Measurements from ENCODE around the gene CEP95.

CEP95 gene

GRCh38 chr17:64537488-64537887 lies 30.7 kb downstream of the CEP95 start:
- DNase-seq, result no peak
- peaks cover 62 to 91% (median 72%) of the 10 kb centered on the region in 3 donors for H3K36me3 ChIP-seq
- intact Hi-C loops (cut with DNase I; ENCODE audit: low total_unique reads), result no loop called here
- H3K9me3 ChIP-seq, result no peaks in the 10 kb centered on the region
- no peaks in the 10 kb centered on the region for H3K4me1 ChIP-seq
- no peak overlapping the region for H3K4me3 ChIP-seq
- no peak for TF ChIP-seq CTCF (IDR thresholded peaks at IDR 0.05)
- no peak overlapping the region for H3K27ac ChIP-seq
- no peaks in the 10 kb centered on the region for H3K27me3 ChIP-seq

GRCh38 chr17:64538508-64539130 lies 31.8 kb downstream of the CEP95 start:
- H3K27me3 ChIP-seq, result no peaks in the 10 kb centered on the region
- no peak overlapping the region for H3K27ac ChIP-seq
- intact Hi-C loops (cut with DNase I; ENCODE audit: low total_unique reads), result no loop called here
- H3K9me3 ChIP-seq, result no peaks in the 10 kb centered on the region
- DNase-seq, result no peak
- no peak overlapping the region for H3K4me3 ChIP-seq
- no peaks in the 10 kb centered on the region for H3K4me1 ChIP-seq
- no peak for TF ChIP-seq CTCF (IDR thresholded peaks at IDR 0.05)
- peaks cover 51 to 82% (median 60%) of the 10 kb centered on the region in 3 donors for H3K36me3 ChIP-seq

- no peaks in the 10 kb centered on the region for H3K27me3 ChIP-seq
- intact Hi-C loops (cut with DNase I; ENCODE audit: low total_unique reads), result no loop called here
- no peak for DNase-seq
- H3K27ac ChIP-seq, result no peak overlapping the region
- peaks cover 41 to 81% (median 54%) of the 10 kb centered on the region in 3 donors for H3K36me3 ChIP-seq
- TF ChIP-seq CTCF (IDR thresholded peaks at IDR 0.05), result no peak
- no peak overlapping the region for H3K4me3 ChIP-seq
- H3K4me1 ChIP-seq, result no peaks in the 10 kb centered on the region
- no peaks in the 10 kb centered on the region for H3K9me3 ChIP-seq
Measured at GRCh38 chr17:64540118-64540776, 33.5 kb downstream of the CEP95 start.

GRCh38 chr17:64544742-64545141 lies 38.0 kb downstream of the CEP95 start:
- H3K4me1 ChIP-seq, result no peaks in the 10 kb centered on the region
- H3K4me3 ChIP-seq, result no peak overlapping the region
- intact Hi-C loops (cut with DNase I; ENCODE audit: low total_unique reads), result no loop called here
- DNase-seq, result no peak
- no peaks in the 10 kb centered on the region for H3K9me3 ChIP-seq
- H3K27me3 ChIP-seq, result no peaks in the 10 kb centered on the region
- TF ChIP-seq CTCF (IDR thresholded peaks at IDR 0.05), result no peak
- no peak overlapping the region for H3K27ac ChIP-seq
- peaks cover 22 to 76% (median 27%) of the 10 kb centered on the region in 3 donors for H3K36me3 ChIP-seq

GRCh38 chr17:64546716-64547115 lies 39.9 kb downstream of the CEP95 start:
- intact Hi-C loops (cut with DNase I; ENCODE audit: low total_unique reads), result no loop called here
- H3K27me3 ChIP-seq, result no peaks in the 10 kb centered on the region
- H3K9me3 ChIP-seq, result no peaks in the 10 kb centered on the region
- H3K36me3 ChIP-seq, result peaks cover 20 to 76% (median 22%) of the 10 kb centered on the region in 3 donors
- TF ChIP-seq CTCF (IDR thresholded peaks at IDR 0.05), result no peak
- H3K4me1 ChIP-seq, result no peaks in the 10 kb centered on the region
- no peak overlapping the region for H3K4me3 ChIP-seq
- DNase-seq, result no peak
- no peak overlapping the region for H3K27ac ChIP-seq

All from tibial artery (tissue), 4 donors.